A673 (cell line): Measurements from ENCODE around the gene DET1. TPM values are rescaled to one million over a fixed set of nuclear protein-coding genes. Genes with fewer than 3 reads are reported as not detected.

ENCODE experiments used
- BruUV-seq: library from RNA; stranded (reverse); fragments of 400-500 nt; replicated peaks from 2 replicates; lab custom pipeline; 2021; lab: Mats Ljungman, UMichigan
- CTCF ChIA-PET: fragments of 300-600 bp; sonication (Branson Sonifier 250); formaldehyde crosslinking; loops from one replicate; lab custom pipeline; 2022; ENCODE audit warnings: antibody characterized with exemption; lab: Charles Lee
- POLR2A ChIA-PET: fragments of 300-600 bp; sonication (Branson Sonifier 250); formaldehyde crosslinking; loops from one replicate; lab custom pipeline; 2022; ENCODE audit warnings: antibody characterized with exemption; ENCODE audit not compliant: low non-redundant PET; lab: Charles Lee
- DNase-seq: peaks from one replicate; pipeline ENCODE4 v3.0.0-alpha.2; 2015; ENCODE audit warnings: low spot score
- H3K27ac ChIP-seq: fragments of 200-600 bp; sonication (generic); 2 replicates; pipeline ENCODE4 v1.5.1; 2016; ENCODE audit warnings: mixed run types, low read depth, mild to moderate bottlenecking, mixed read lengths, antibody characterized with exemption, low read length; ENCODE audit not compliant: poor library complexity, severe bottlenecking
- H3K27me3 ChIP-seq: fragments of 200-600 bp; sonication (generic); replicated peaks from 2 replicates; pipeline ENCODE4 v1.6.1; 2017; ENCODE audit warnings: mixed run types, low read depth, mild to moderate bottlenecking, mixed read lengths, antibody characterized with exemption, low read length; ENCODE audit not compliant: insufficient read depth, poor library complexity
- H3K36me3 ChIP-seq: fragments of 200-600 bp; sonication (generic); 2 replicates; pipeline ENCODE4 v1.6.1; 2016; ENCODE audit warnings: mixed run types, mild to moderate bottlenecking, mixed read lengths, antibody characterized with exemption, low read length; ENCODE audit not compliant: insufficient read depth, poor library complexity, severe bottlenecking
- H3K4me1 ChIP-seq: fragments of 200-600 bp; sonication (generic); 2 replicates; pipeline ENCODE4 v1.6.1; 2017; ENCODE audit warnings: mixed run types, mild to moderate bottlenecking, mixed read lengths, antibody characterized with exemption, low read length; ENCODE audit not compliant: insufficient read depth, poor library complexity, severe bottlenecking
- H3K4me3 ChIP-seq: fragments of 200-600 bp; sonication (generic); 2 replicates; pipeline ENCODE4 v1.5.1; 2016; ENCODE audit warnings: low read depth, mixed run types, mild to moderate bottlenecking, mixed read lengths, low read length; ENCODE audit not compliant: poor library complexity, severe bottlenecking
- H3K9me3 ChIP-seq: fragments of 200-600 bp; sonication (generic); 2 replicates; pipeline ENCODE4 v1.6.1; 2016; ENCODE audit warnings: mixed run types, low read depth, mild to moderate bottlenecking, mixed read lengths, antibody characterized with exemption, low read length; ENCODE audit not compliant: poor library complexity, severe bottlenecking
- EZH2 ChIP-seq: fragments of 200-600 bp; sonication (generic); IDR thresholded peaks from 2 replicates; pipeline ENCODE4 v1.6.1; 2017; ENCODE audit warnings: borderline replicate concordance, low read depth, mild to moderate bottlenecking, mixed read lengths, antibody characterized with exemption, low read length; ENCODE audit not compliant: poor library complexity, severe bottlenecking
- intact Hi-C: fragments of 100-400 bp; cut with micrococcal nuclease; formaldehyde crosslinking; loops from one replicate; pipeline ENCODE4 v1.10.0; 2022; ENCODE audit not compliant: unreplicated experiment
- total RNA-seq: library from RNA; stranded (reverse); gene quantifications from 2 replicates; pipeline ENCODE4 v1.2.3, GENCODE V29; 2021
- TF ChIP-seq, protein P1 (sequence below): fragments of 300-800, 200-600 bp; sonication (generic); conservative IDR thresholded peaks from 2 replicates; pipeline ENCODE4 v1.5.1; 2017; ENCODE audit warnings: low read depth, mild to moderate bottlenecking, antibody characterized with exemption, low read length, moderate library complexity, mixed read lengths

The DET1 gene
- total RNA-seq, 1 experiment from 2014 or later = 7.7 TPM

- no TSS peak for BruUV-seq
- Histone ChIP-seq H3K27ac (no peak overlapping the region), H3K4me3 (no peak overlapping the region), H3K9me3 (no peaks in the 10 kb centered on the region), H3K4me1 (no peaks in the 10 kb centered on the region), H3K36me3 (no peaks in the 10 kb centered on the region), H3K27me3 (no peaks in the 10 kb centered on the region)
- no peak for DNase-seq
- TF ChIP-seq, protein P1, sequence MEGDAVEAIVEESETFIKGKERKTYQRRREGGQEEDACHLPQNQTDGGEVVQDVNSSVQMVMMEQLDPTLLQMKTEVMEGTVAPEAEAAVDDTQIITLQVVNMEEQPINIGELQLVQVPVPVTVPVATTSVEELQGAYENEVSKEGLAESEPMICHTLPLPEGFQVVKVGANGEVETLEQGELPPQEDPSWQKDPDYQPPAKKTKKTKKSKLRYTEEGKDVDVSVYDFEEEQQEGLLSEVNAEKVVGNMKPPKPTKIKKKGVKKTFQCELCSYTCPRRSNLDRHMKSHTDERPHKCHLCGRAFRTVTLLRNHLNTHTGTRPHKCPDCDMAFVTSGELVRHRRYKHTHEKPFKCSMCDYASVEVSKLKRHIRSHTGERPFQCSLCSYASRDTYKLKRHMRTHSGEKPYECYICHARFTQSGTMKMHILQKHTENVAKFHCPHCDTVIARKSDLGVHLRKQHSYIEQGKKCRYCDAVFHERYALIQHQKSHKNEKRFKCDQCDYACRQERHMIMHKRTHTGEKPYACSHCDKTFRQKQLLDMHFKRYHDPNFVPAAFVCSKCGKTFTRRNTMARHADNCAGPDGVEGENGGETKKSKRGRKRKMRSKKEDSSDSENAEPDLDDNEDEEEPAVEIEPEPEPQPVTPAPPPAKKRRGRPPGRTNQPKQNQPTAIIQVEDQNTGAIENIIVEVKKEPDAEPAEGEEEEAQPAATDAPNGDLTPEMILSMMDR = 0 out of 2 replicates have a peak, but pooled peaks have one; percentile 23
- no peak for TF ChIP-seq EZH2
- intact Hi-C loops = no loop called here
- ChIA-PET CTCF (no interaction called here), POLR2A (no interaction called here)
These were observed 57.2 kb downstream of the DET1 start for GRCh38 chr15:88489321-88489720.

- BruUV-seq = no TSS peak
- no peak for TF ChIP-seq EZH2
- TF ChIP-seq, protein P1 = no peak
- no peaks in the 10 kb centered on the region for H3K4me1 ChIP-seq
- no peak overlapping the region for H3K4me3 ChIP-seq
- intact Hi-C loops = no loop called here
- H3K9me3 ChIP-seq = no peaks in the 10 kb centered on the region
- H3K27me3 ChIP-seq = no peaks in the 10 kb centered on the region
- ChIA-PET CTCF (interaction anchor here (0.6 kb wide), 1 partner anchor 10 kb away, joined by 4 read pairs; no protein-coding TSS in a partner anchor), POLR2A (no interaction called here)
- no peak for DNase-seq
- H3K36me3 ChIP-seq = no peaks in the 10 kb centered on the region
- H3K27ac ChIP-seq = no peak overlapping the region
These were observed 58.5 kb downstream of the DET1 start for GRCh38 chr15:88487796-88488523.

DNA sequence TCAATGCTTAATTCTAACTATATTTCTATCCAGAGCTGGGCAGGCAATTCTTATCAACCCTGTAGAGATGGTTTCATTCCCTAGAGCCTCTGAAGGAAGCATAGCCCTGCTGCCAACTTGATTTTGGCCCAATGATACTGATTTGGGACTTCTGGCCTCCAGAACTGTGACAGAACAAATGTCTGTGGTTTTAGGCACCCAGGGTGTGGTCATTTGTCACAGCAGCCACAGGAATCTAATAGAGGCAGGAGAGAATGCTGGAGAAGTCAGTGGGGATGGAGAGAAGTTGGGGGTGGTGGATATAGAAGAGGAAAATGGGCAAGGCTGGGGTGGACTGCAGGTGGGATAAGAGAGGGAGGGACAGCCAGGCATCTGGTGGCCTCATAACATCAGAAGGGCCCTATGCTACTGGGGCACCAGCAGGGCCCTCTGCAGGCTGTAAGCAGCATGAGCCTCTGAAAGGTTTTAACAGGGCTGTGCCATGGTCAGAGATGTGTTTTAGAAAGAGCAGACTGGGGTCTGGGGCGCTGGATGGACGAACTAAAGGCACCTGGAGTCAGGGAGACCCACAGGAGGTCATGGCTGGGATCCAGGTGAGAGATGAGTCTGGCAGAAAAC is 59.2 kb downstream of the DET1 start:
- H3K9me3 ChIP-seq = no peaks in the 10 kb centered on the region
- no peaks in the 10 kb centered on the region for H3K36me3 ChIP-seq
- ChIA-PET POLR2A (no interaction called here), CTCF (no interaction called here)
- intact Hi-C loops = no loop called here
- TF ChIP-seq, protein P1 = no peak
- no peak for TF ChIP-seq EZH2
- DNase-seq = no peak
- no peak overlapping the region for H3K4me3 ChIP-seq
- H3K4me1 ChIP-seq = no peaks in the 10 kb centered on the region
- BruUV-seq = no TSS peak
- no peak overlapping the region for H3K27ac ChIP-seq
- H3K27me3 ChIP-seq = no peaks in the 10 kb centered on the region
